Lower leg skin (tissue), 3 donors: Measurements from ENCODE around the gene BIRC3.

Experiments used
- CTCF ChIP-seq, 3 donors: fragments of 450-650 bp; IDR thresholded peaks; one replicate each; pipeline ENCODE4 v1.5.1; 2016; ENCODE audit warnings: antibody characterized with exemption in 3 of 3, mild to moderate bottlenecking in 3 of 3, moderate library complexity in 2 of 3
- POLR2A ChIP-seq, 2 donors: fragments of 450-650 bp; IDR thresholded peaks; one replicate each; pipeline ENCODE4 v1.6.1; 2016 to 2017; ENCODE audit warnings: antibody characterized with exemption in 2 of 2, mild to moderate bottlenecking in 1 of 2, moderate library complexity in 1 of 2

GRCh38 chr11:102367364-102367763, 50.1 kb downstream of the BIRC3 start:
- TF ChIP-seq CTCF (IDR thresholded peaks at IDR 0.05) (no peak), POLR2A (IDR thresholded peaks at IDR 0.05) (no peak)
